IMR-90 (cell line): ENCODE results near the gene MRPL40. TPM values are rescaled to one million over a fixed set of nuclear protein-coding genes. Genes with fewer than 3 reads are reported as not detected.

Experiments used
- ATAC-seq: fragments of 200-7000 bp; cut with Tn5 transposase; 2 replicates; pipeline ENCODE4 v1.9.1; 2020; ENCODE audit warnings: low read depth, mild to moderate bottlenecking, moderate library complexity
- BruUV-seq: library from RNA; stranded (reverse); fragments of 400-500 nt; replicated peaks from 2 replicates; lab custom pipeline; 2021; lab: Mats Ljungman, UMichigan
- CTCF ChIA-PET: fragments of 300-600 bp; formaldehyde crosslinking; extraction: SDS; loops from one replicate; lab custom pipeline; 2021; ENCODE audit warnings: antibody characterized with exemption; lab: Yijun Ruan, JAX
- POLR2A ChIA-PET: fragments of 300-600 bp; sonication (Branson Sonifier 250); formaldehyde crosslinking; loops from one replicate; lab custom pipeline; 2022; ENCODE audit warnings: antibody characterized with exemption; ENCODE audit not compliant: unreplicated experiment; lab: Charles Lee
- DNase-seq: peaks from one replicate; pipeline ENCODE4 v3.0.0; 2013
- H2AFZ ChIP-seq: replicated peaks from 2 replicates; pipeline ENCODE3; 2013; ENCODE audit warnings: low read length, mild to moderate bottlenecking; ENCODE audit not compliant: poor library complexity
- H2AK5ac ChIP-seq: 2 replicates; pipeline ENCODE4 v1.6.1; 2013; ENCODE audit warnings: low read depth, low read length, inconsistent platforms
- H2AK9ac ChIP-seq: replicated peaks from 2 replicates; pipeline ENCODE3; 2013; ENCODE audit warnings: mild to moderate bottlenecking, low read depth, low read length, moderate library complexity; ENCODE audit not compliant: poor library complexity
- H2BK120ac ChIP-seq: 2 replicates; pipeline ENCODE4 v1.6.1; 2013; ENCODE audit warnings: low read depth, low read length, inconsistent platforms
- H2BK15ac ChIP-seq: 3 replicates; pipeline ENCODE4 v1.6.1; 2013; ENCODE audit warnings: low read depth, low read length, inconsistent platforms
- H2BK20ac ChIP-seq: 2 replicates; pipeline ENCODE4 v1.6.1; 2013; ENCODE audit warnings: low read depth, mild to moderate bottlenecking, inconsistent platforms, low read length, moderate library complexity
- H2BK5ac ChIP-seq: 2 replicates; pipeline ENCODE4 v1.6.1; 2013; ENCODE audit warnings: mild to moderate bottlenecking, low read depth, low read length, inconsistent platforms; ENCODE audit not compliant: poor library complexity, severe bottlenecking
- H3K14ac ChIP-seq: replicated peaks from 2 replicates; pipeline ENCODE4 v1.6.1; 2013; ENCODE audit warnings: low read depth, low read length, inconsistent platforms
- H3K18ac ChIP-seq: 2 replicates; pipeline ENCODE4 v1.6.1; 2013; ENCODE audit warnings: low read depth, low read length, control low read depth
- H3K23ac ChIP-seq: 2 replicates; pipeline ENCODE4 v1.6.1; 2013; ENCODE audit warnings: low read depth, low read length, inconsistent platforms
- H3K27ac ChIP-seq: 2 replicates; pipeline ENCODE4 v1.5.1; 2013; ENCODE audit warnings: mild to moderate bottlenecking, control low read depth, low read length; ENCODE audit not compliant: insufficient read depth
- H3K27me3 ChIP-seq: 2 replicates; pipeline ENCODE4 v1.6.1; 2013; ENCODE audit warnings: low read length; ENCODE audit not compliant: control insufficient read depth, insufficient read depth
- H3K36me3 ChIP-seq: 2 replicates; pipeline ENCODE4 v1.6.1; 2013; ENCODE audit warnings: low read length, mixed read lengths; ENCODE audit not compliant: control insufficient read depth, insufficient read depth
- H3K4ac ChIP-seq: 2 replicates; pipeline ENCODE4 v1.6.1; 2013; ENCODE audit warnings: low read depth, low read length, inconsistent platforms
- H3K4me1 ChIP-seq: 2 replicates; pipeline ENCODE4 v1.6.1; 2013; ENCODE audit warnings: low read length, mixed read lengths; ENCODE audit not compliant: control insufficient read depth, insufficient read depth
- H3K4me2 ChIP-seq: 2 replicates; pipeline ENCODE4 v1.6.1; 2013; ENCODE audit warnings: low read depth, mild to moderate bottlenecking, control low read depth, low read length, moderate library complexity
- H3K4me3 ChIP-seq: 2 replicates; pipeline ENCODE4 v1.5.1; 2013; ENCODE audit warnings: low read depth, mild to moderate bottlenecking, control low read depth, low read length, moderate library complexity; ENCODE audit not compliant: insufficient read depth
- H3K56ac ChIP-seq: 2 replicates; pipeline ENCODE4 v1.6.1; 2013; ENCODE audit warnings: low read length, inconsistent platforms; ENCODE audit not compliant: insufficient read depth; ENCODE audit errors: extremely low read depth
- H3K79me1 ChIP-seq, 2 experiments: 2 replicates each; pipeline ENCODE4 v1.6.1; 2013; ENCODE audit warnings: low read length in 2 of 2, inconsistent platforms in 1 of 2, low read depth in 1 of 2
- H3K9ac ChIP-seq: 2 replicates; pipeline ENCODE4 v1.6.1; 2013; ENCODE audit warnings: low read depth, low read length, control low read depth
- H3K9me1 ChIP-seq: 2 replicates; pipeline ENCODE4 v1.6.1; 2013; ENCODE audit warnings: low read length, inconsistent platforms; ENCODE audit not compliant: insufficient read depth
- H3K9me3 ChIP-seq: 2 replicates; pipeline ENCODE4 v1.6.1; 2013; ENCODE audit warnings: low read length; ENCODE audit not compliant: control insufficient read depth, insufficient read depth
- H4K20me1 ChIP-seq: 2 replicates; pipeline ENCODE4 v1.6.1; 2013; ENCODE audit warnings: low read length, inconsistent platforms; ENCODE audit not compliant: insufficient read depth
- H4K5ac ChIP-seq: 2 replicates; pipeline ENCODE4 v1.6.1; 2013; ENCODE audit warnings: mild to moderate bottlenecking, low read depth, low read length, control low read depth
- H4K8ac ChIP-seq, 2 experiments: 2 replicates each; pipeline ENCODE4 v1.6.1; 2013; ENCODE audit warnings: low read depth in 2 of 2, low read length in 2 of 2, control low read depth in 1 of 2, inconsistent platforms in 1 of 2
- H4K91ac ChIP-seq: 2 replicates; pipeline ENCODE4 v1.6.1; 2013; ENCODE audit warnings: low read depth, low read length, inconsistent platforms; ENCODE audit not compliant: insufficient read depth
- CEBPB ChIP-seq: IDR thresholded peaks from 2 replicates; pipeline ENCODE4 v1.6.1; 2012; ENCODE audit warnings: low read depth, low read length, improper control_type of control experiment
- CHD1 ChIP-seq: IDR thresholded peaks from 2 replicates; pipeline ENCODE4 v1.6.1; 2012; ENCODE audit warnings: low read depth, low read length, improper control_type of control experiment
- MAZ ChIP-seq: IDR thresholded peaks from 2 replicates; pipeline ENCODE4 v1.6.1; 2012; ENCODE audit warnings: low read depth, mild to moderate bottlenecking, low read length, improper control_type of control experiment, moderate library complexity, borderline replicate concordance
- MXI1 ChIP-seq: IDR thresholded peaks from 2 replicates; pipeline ENCODE4 v1.6.1; 2012; ENCODE audit warnings: low read depth, mild to moderate bottlenecking, low read length, moderate library complexity, borderline replicate concordance
- POLR2A ChIP-seq: IDR thresholded peaks from 2 replicates; pipeline ENCODE4 v1.6.1; 2012; ENCODE audit warnings: mild to moderate bottlenecking, low read depth, low read length
- RAD21 ChIP-seq: IDR thresholded peaks from 2 replicates; pipeline ENCODE4 v1.6.1; 2012; ENCODE audit warnings: low read length, improper control_type of control experiment
- SMC3 ChIP-seq: fragments of 150-350 bp; IDR thresholded peaks from 2 replicates; pipeline ENCODE4 v1.6.1; 2016; ENCODE audit warnings: low read depth, mild to moderate bottlenecking, antibody characterized with exemption, low read length, moderate library complexity
- WGBS, 2 experiments: methylation state at CpG; one replicate each; pipeline versions ENCODE4 v1.1.5 to v1.1.7; 2013; ENCODE audit warnings: missing lambda C conversion rate in 2 of 2; ENCODE audit not compliant: insufficient read length in 1 of 2; ENCODE audit errors: extremely low coverage in 2 of 2; 5-methylcytosine and 5-hydroxymethylcytosine counted together
- dilution Hi-C: fragments of 300-500 bp; cut with HindIII; formaldehyde crosslinking; loops from one replicate; pipeline ENCODE4 v1.14.3; 2018; ENCODE audit warnings: low sequenced_read_pairs; ENCODE audit not compliant: unreplicated experiment
- in situ Hi-C: fragments of 300-500 bp; cut with MboI; formaldehyde crosslinking; loops from 3 replicates; pipeline ENCODE4 v1.14.3; 2019; ENCODE audit warnings: low sequenced_read_pairs, inconsistent platforms, mixed read lengths
- intact Hi-C: fragments of 100-400 bp; cut with micrococcal nuclease; formaldehyde crosslinking; loops from 2 replicates; pipeline ENCODE4 v1.10.0; 2022
- polyA plus RNA-seq, 3 experiments: library from polyadenylated mRNA; depleted of rRNA; stranded (reverse); fragments of >200 nt; gene quantifications; 2 replicates each; pipeline ENCODE4 v1.2.3, GENCODE V29; 2012; ENCODE audit warnings: low replicate concordance in 1 of 3
- total RNA-seq: library from RNA; depleted of rRNA; stranded (reverse); fragments of >200 nt; gene quantifications from 2 replicates; pipeline ENCODE4 v1.2.3, GENCODE V29; 2012
- TF ChIP-seq, protein P1 (sequence below): conservative IDR thresholded peaks from 2 replicates; pipeline ENCODE4 v1.5.1; 2012; ENCODE audit warnings: mild to moderate bottlenecking, low read depth, low read length, improper control_type of control experiment
- TF ChIP-seq, protein P2 (sequence below): fragments of 150-350 bp; IDR thresholded peaks from 2 replicates; pipeline ENCODE4 v1.6.1; 2017; ENCODE audit warnings: mild to moderate bottlenecking, antibody characterized with exemption, low read length, low read depth
- TF ChIP-seq, protein P3 (sequence below): fragments of 150-350 bp; IDR thresholded peaks from 2 replicates; pipeline ENCODE4 v1.6.1; 2016; ENCODE audit warnings: low read depth, mild to moderate bottlenecking, low read length, moderate library complexity, borderline replicate concordance

The MRPL40 gene
- total and polyA plus RNA-seq, 2 of the 4 experiments (the other 2 are of a cell fraction) = 36.7 to 37.5 TPM

DNA sequence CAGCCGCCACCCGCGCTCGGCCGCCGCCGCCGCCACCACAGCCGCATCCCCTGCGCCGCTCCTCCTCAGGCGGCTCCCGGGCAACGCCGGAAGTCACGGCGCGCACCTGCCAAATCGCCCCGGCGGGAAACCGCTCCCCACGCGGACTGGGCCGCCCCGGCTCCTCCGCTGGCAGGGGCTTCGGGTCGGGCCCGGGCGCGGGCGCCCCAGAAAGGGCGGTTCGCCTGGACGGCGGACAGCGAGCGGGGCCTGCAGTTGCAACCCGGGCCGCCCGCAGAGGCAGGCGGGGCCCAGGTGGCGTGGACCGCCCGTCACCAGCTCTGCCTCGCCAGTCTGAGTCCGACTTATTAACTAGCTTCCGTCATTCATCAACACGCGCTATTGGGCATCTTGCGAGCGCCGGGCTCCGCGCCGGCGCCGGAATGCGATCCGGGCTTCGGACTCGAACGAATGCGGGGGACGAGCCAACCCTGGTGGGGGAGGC lies 654 bp upstream of the MRPL40 start, which contains the start of gene HIRA:
Gene HIRA (minus strand): TSS at position 85 of the 484 bp plus-strand sequence. CDS start 257 bp downstream, outside the sequence.
- H4K5ac ChIP-seq = peak within 1 kb of the TSS; percentile 86
- peaks cover 3% of the 10 kb centered on the region for H3K4me1 ChIP-seq
- H2BK120ac ChIP-seq = peak within 1 kb of the TSS; percentile 71; the same call in 1 of the 2 replicates
- no peak within 1 kb of the TSS for H2BK20ac ChIP-seq
- CTCF ChIA-PET = no interaction called here
- peak within 1 kb of the TSS; percentile 99 for H3K23ac ChIP-seq
- H3K56ac ChIP-seq = peak within 1 kb of the TSS; percentile 71
- H3K9me3 ChIP-seq = no peaks in the 10 kb centered on the region
- peak within 1 kb of the TSS; percentile 81 for H3K4me3 ChIP-seq
- ATAC-seq = peak; percentile 52
- peak within 1 kb of the TSS; percentile 96 for H3K4me2 ChIP-seq
- no peak within 1 kb of the TSS for H2BK15ac ChIP-seq
- peak within 1 kb of the TSS; percentile 96 for H2BK5ac ChIP-seq
- H4K91ac ChIP-seq = peak within 1 kb of the TSS; percentile 90
- in situ Hi-C loops = no loop called here
- dilution Hi-C loops = no loop called here
- peaks cover 10 to 67% of the 10 kb centered on the region in 2 experiments; a peak in 3 of 4 replicates for H3K79me1 ChIP-seq
- TF ChIP-seq SMC3 (no peak), POLR2A (no peak; the same call in 1 of the 2 replicates), MAZ (peak; percentile 62; the same call in 1 of the 2 replicates), RAD21 (no peak), MXI1 (peak; percentile 70), CHD1 (no peak), CEBPB (no peak)
- TF ChIP-seq, protein P1, sequence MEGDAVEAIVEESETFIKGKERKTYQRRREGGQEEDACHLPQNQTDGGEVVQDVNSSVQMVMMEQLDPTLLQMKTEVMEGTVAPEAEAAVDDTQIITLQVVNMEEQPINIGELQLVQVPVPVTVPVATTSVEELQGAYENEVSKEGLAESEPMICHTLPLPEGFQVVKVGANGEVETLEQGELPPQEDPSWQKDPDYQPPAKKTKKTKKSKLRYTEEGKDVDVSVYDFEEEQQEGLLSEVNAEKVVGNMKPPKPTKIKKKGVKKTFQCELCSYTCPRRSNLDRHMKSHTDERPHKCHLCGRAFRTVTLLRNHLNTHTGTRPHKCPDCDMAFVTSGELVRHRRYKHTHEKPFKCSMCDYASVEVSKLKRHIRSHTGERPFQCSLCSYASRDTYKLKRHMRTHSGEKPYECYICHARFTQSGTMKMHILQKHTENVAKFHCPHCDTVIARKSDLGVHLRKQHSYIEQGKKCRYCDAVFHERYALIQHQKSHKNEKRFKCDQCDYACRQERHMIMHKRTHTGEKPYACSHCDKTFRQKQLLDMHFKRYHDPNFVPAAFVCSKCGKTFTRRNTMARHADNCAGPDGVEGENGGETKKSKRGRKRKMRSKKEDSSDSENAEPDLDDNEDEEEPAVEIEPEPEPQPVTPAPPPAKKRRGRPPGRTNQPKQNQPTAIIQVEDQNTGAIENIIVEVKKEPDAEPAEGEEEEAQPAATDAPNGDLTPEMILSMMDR = 0 out of 2 replicates have a peak, but pooled peaks have one; percentile 3
- TF ChIP-seq, protein P2, sequence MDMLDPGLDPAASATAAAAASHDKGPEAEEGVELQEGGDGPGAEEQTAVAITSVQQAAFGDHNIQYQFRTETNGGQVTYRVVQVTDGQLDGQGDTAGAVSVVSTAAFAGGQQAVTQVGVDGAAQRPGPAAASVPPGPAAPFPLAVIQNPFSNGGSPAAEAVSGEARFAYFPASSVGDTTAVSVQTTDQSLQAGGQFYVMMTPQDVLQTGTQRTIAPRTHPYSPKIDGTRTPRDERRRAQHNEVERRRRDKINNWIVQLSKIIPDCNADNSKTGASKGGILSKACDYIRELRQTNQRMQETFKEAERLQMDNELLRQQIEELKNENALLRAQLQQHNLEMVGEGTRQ = peak; percentile 28; the same call in 1 of the 2 replicates
- TF ChIP-seq, protein P3, sequence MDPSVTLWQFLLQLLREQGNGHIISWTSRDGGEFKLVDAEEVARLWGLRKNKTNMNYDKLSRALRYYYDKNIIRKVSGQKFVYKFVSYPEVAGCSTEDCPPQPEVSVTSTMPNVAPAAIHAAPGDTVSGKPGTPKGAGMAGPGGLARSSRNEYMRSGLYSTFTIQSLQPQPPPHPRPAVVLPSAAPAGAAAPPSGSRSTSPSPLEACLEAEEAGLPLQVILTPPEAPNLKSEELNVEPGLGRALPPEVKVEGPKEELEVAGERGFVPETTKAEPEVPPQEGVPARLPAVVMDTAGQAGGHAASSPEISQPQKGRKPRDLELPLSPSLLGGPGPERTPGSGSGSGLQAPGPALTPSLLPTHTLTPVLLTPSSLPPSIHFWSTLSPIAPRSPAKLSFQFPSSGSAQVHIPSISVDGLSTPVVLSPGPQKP = no peak
- peak within 1 kb of the TSS; percentile 50 for H3K18ac ChIP-seq
- H2AFZ ChIP-seq = peak within 1 kb of the TSS; percentile 99
- H3K27me3 ChIP-seq = no peaks in the 10 kb centered on the region
- peak within 1 kb of the TSS; percentile 93 for H3K9ac ChIP-seq
- peak within 1 kb of the TSS; percentile 88 for H3K27ac ChIP-seq
- peak within 1 kb of the TSS; percentile 99 for H3K14ac ChIP-seq
- H2AK9ac ChIP-seq = peak within 1 kb of the TSS; percentile 99
- peak within 1 kb of the TSS; percentile 99 for H3K4ac ChIP-seq
- no TSS peak for BruUV-seq
- H3K36me3 ChIP-seq = peaks cover 11% of the 10 kb centered on the region
- H4K8ac ChIP-seq = peak within 1 kb of the TSS; percentile 92 to 99
- H3K9me1 ChIP-seq = peaks cover 4% of the 10 kb centered on the region; the same call in 1 of the 2 replicates
- intact Hi-C loops = no loop called here
- WGBS, 2 experiments = 0% methylated on average over 26 of the region's 66 CpGs; no CpG with 5 or more reads in 1 of the 2 experiments
- peak; percentile 66 for DNase-seq
- H2AK5ac ChIP-seq = peak within 1 kb of the TSS; percentile 90
- H4K20me1 ChIP-seq = peaks cover 29% of the 10 kb centered on the region
- POLR2A ChIA-PET = no interaction called here
